HG03103 (cell line): ENCODE data around the gene TRPC5OS.

ENCODE experiments used
- ATAC-seq: cut with Tn5 transposase; IDR thresholded peaks from one replicate; pipeline ENCODE4 v1.9.1; 2021; ENCODE audit warnings: low read depth; ENCODE audit not compliant: unreplicated experiment

TRPC5OS gene

DNA sequence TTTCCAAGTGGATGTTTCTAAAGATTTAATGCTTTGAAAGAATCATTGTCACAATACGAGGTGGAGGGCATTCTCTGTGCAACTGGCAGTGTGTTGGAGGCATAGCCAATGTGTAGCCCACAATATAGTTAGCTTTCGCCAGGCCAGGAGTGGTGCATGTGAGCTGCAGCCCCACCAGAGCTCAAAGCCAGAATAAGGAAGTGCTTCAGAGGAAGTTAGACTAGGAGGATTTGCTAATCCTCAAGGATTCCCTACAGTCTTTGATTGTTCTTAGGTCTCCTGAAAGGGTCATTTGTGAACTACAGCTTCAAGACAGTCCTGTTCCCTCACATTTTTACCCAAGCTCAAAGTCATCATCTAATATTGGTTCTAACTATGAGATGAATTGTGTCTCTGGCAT is 16.4 kb downstream of the TRPC5OS start:
- ATAC-seq = no peak

DNA sequence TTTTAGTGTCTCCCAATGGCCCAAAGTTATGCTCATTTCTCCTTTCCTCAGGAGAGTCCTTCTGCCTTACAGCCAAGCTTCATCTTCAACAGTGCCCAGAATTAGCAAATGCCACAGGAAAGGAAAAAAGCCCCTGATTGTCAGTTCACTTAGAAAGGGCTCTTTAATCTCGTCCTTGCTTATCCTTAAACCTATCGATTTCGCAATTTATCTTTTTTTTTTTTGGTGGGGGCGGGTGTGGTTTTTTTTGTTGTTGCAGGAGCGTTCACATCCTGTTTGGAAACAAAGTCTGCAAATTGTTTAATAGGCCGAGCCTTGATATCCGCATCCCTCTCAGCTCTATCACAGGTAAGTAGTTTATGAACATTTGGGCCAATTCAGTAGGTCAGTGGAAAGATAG is 20.2 kb downstream of the TRPC5OS start:
- no peak for ATAC-seq

DNA sequence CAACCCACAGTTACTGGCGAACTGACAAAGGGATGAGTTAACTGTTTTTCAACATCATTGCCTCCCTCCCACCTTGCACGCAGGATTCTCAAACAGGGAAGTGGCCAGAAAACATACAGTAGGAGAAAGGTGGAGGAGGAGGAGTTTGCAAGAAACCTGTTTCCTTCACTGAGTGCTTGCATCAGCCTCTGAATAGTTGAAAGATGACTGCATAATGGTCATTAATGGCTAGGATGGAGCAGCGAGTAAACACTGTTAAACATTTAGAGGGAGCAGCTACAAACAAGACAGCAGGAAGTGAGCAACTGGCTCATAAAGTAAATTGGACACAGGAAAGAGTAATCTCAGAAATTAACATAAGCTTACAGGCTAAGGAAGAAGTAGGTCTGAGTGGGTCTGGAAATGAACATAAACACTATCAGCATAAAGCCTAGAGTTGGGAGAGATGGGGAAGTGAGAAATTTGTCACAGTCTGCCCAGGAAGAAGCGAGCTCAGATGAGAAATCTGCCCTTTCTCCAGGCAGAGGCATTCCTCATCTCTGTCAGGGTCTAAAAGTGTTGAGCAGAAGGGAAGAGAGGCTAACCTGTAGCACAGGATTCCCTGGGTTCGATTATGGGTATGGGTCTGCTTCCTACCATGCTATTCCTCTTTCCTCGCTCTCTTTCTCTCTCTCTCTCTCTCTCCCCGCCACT is 38.6 kb downstream of the TRPC5OS start:
- no peak for ATAC-seq

DNA sequence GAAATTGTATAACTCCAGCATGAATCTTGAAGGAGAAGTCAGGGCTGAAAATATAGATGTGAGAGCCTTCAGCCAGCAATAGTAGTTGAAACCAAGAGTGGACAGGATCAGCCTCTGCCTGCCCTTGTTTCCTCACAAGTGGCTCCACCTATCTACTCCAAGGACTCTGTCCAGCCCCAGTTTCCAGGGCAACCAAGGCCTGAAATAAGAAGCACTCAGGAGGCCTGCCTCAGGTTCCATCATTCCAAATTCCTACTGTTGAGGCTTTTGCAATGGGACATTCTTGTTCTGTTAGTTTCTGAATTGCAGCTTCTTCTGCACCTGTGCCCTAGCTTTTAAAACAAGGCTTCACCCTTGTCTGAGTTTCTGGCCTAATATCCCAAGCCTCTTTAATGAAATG is 41.6 kb downstream of the TRPC5OS start:
- no peak for ATAC-seq

DNA sequence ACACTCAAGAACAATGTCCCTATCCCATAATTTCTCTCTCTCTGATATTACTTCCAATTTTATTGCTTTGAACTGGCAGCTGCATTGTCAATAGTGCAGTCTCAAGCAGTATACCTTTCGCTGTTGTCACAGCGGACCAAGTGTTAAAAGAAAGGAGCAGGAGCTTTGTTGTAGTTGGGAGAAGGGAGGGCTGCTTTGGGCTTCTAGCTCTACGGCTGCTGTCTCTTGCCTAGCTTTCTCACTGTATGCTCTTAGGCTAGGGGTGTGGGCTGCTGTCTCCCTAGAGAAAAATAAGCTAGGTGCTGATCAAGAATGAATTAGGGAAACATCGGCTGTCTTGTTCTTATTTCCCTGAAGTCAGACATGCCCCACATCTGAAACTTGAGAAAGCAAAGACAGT is 52.5 kb downstream of the TRPC5OS start:
- ATAC-seq = no peak
